ENCODE measurements around the gene MGAT5. TPM values are rescaled to one million over a fixed set of nuclear protein-coding genes. Genes with fewer than 3 reads are reported as not detected.

The MGAT5 gene
- total RNA-seq, 6 experiments from 2014 or later: 4.5 to 16.0 (median 10.0) TPM

- Histone ChIP-seq H3K4me1 (peaks cover 0 to 35% (median 13%) of the 10 kb centered on the region in 4 donors), H3K4me3 (no peak overlapping the region), H3K9me3 (no peaks in the 10 kb centered on the region), H3K27ac (no peak overlapping the region), H3K27me3 (no peaks in the 10 kb centered on the region), H3K36me3 (no peaks in the 10 kb centered on the region)
- ATAC-seq: no peak
- 88% methylated on average over 3 of the region's 7 CpGs for WGBS (ENCODE audit: insufficient coverage, low coverage, low lambda C conversion rate, missing lambda C conversion rate)
- no peak for DNase-seq
- intact Hi-C loops (cut with DNase I): no loop called here
- no peak for TF ChIP-seq POLR2A (IDR thresholded peaks at IDR 0.05)
- no peak for TF ChIP-seq CTCF (IDR thresholded peaks at IDR 0.05)
Measured at GRCh38 chr2:134436706-134437105, 182.8 kb downstream of the MGAT5 start.

- Histone ChIP-seq H3K36me3 (no peaks in the 10 kb centered on the region), H3K27ac (no peak overlapping the region), H3K4me1 (peaks cover 0 to 21% (median 5%) of the 10 kb centered on the region in 4 donors), H3K9me3 (no peaks in the 10 kb centered on the region), H3K27me3 (no peaks in the 10 kb centered on the region), H3K4me3 (no peak overlapping the region)
- 33% methylated on average over 1 of the region's 3 CpGs for WGBS (ENCODE audit: insufficient coverage, low coverage, low lambda C conversion rate, missing lambda C conversion rate)
- DNase-seq (no peak), ATAC-seq (no peak)
- no peak for TF ChIP-seq CTCF (IDR thresholded peaks at IDR 0.05)
- TF ChIP-seq POLR2A (IDR thresholded peaks at IDR 0.05): no peak
- intact Hi-C loops (cut with DNase I): no loop called here
Measured at GRCh38 chr2:134438371-134438770, 184.5 kb downstream of the MGAT5 start.

DNA sequence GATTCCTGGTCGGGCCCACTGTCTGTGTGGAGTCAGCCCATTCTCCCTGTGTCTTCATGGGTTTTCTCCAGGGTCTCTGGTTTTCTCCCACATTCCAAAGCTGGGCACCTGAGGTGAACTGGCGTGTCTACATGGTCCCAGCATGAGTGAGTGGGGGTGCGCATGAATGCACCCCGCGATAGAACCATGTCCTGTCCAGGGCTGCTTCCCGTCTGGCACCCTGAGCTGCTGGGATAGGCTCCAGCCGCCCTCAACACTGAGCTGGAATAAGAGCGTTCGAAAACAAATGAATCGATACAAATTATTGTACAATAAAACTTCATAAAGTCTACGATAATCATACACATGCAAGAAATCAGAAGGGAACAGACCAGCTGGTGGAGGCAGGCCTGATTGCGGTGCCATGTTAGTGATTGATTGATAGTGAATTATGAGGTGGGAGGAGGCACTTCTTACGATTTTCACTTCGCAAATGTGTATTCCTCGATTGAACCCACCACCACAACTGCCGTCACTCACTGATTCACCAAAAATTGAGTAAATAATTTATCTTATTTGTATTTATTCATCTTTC lies 186.6 kb downstream of the MGAT5 start:
- no peak for TF ChIP-seq POLR2A (IDR thresholded peaks at IDR 0.05)
- no peak for TF ChIP-seq CTCF (IDR thresholded peaks at IDR 0.05)
- DNase-seq (no peak), ATAC-seq (no peak)
- no peak overlapping the region for H3K4me3 ChIP-seq
- H3K4me1 ChIP-seq: peaks cover 0 to 15% (median 0%) of the 10 kb centered on the region in 4 donors
- intact Hi-C loops (cut with DNase I): no loop called here
- H3K27ac ChIP-seq: no peak overlapping the region
- WGBS (ENCODE audit: insufficient coverage, low coverage, low lambda C conversion rate, missing lambda C conversion rate): 97% methylated on average over 15 of the region's 16 CpGs
- H3K27me3 ChIP-seq: no peaks in the 10 kb centered on the region
- H3K36me3 ChIP-seq: no peaks in the 10 kb centered on the region
- no peaks in the 10 kb centered on the region for H3K9me3 ChIP-seq

DNA sequence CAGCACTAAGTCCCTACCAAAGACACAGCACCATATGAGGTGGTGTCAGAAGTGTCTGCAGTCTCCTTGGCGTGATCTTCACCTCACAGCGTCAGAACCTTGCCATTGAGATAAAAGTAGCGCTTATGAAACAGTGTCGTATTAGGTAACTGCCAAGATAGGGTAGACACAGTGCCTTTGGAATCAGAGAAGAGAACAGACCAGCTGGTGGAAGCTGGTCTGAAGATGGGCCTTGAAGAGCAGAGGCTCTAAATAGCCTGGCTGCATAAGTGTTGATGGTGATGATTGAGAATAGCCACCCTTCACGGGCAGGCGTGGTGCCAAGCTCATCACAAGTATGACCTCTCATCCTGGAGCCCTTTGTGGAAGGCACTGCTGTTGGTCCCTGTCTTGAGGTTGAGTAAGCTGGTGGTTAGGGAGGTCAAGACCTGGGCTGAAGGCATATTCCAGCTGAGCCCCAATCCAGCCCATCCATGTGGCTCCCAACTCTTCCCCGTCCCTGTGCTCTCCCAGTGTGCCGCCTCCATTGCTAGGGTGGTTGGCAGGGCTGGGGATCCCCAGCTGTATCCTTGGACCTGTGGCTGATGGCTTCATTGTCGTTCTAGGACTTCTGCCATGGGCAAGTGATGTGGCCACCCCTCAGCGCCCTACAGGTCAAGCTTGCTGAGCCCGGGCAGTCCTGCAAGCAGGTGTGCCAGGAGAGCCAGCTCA lies 187.4 kb downstream of the MGAT5 start:
- Histone ChIP-seq H3K4me3 (no peak overlapping the region), H3K9me3 (no peaks in the 10 kb centered on the region), H3K4me1 (peaks cover 0 to 12% (median 0%) of the 10 kb centered on the region in 4 donors), H3K27me3 (no peaks in the 10 kb centered on the region), H3K27ac (no peak overlapping the region), H3K36me3 (no peaks in the 10 kb centered on the region)
- TF ChIP-seq CTCF (IDR thresholded peaks at IDR 0.05) (no peak), POLR2A (IDR thresholded peaks at IDR 0.05) (no peak)
- ATAC-seq (no peak), DNase-seq (no peak)
- intact Hi-C loops (cut with DNase I): no loop called here
- WGBS (ENCODE audit: insufficient coverage, low coverage, low lambda C conversion rate, missing lambda C conversion rate): 93% methylated on average over 4 of the region's 11 CpGs
